ENCODE data around the gene FAM167B. TPM values are rescaled to one million over a fixed set of nuclear protein-coding genes. Genes with fewer than 3 reads are reported as not detected.

The FAM167B gene
- total RNA-seq (1 to 10 TPM in 5 of 7 donors, under 1 TPM in 1, not detected in 1; 0.54 to 2.3 (median 1.3) TPM), polyA plus RNA-seq (1 to 10 TPM; 2.3 to 2.7 (median 2.7) TPM)
- long read RNA-seq, donor 1, partial matches to known transcripts = 0 of 1 reads
- long read RNA-seq, donor 1, other reads (novel, unspliced or antisense) = 0 of 1 reads
- long read RNA-seq, donor 2, partial matches to known transcripts = 0 of 1 reads
- long read RNA-seq, donor 2, other reads (novel, unspliced or antisense) = 0 of 1 reads

- peak in 1 of 3 donors; percentile 21 for TF ChIP-seq POLR2AphosphoS5 (IDR thresholded peaks at IDR 0.05)
- TF ChIP-seq POLR2A (IDR thresholded peaks at IDR 0.05) = no peak
Observed at GRCh38 chr1:32246888-32247273, at the start of gene FAM167B. FAM167B (plus strand) TSS chr1:32247222; CDS start chr1:32247422, 200 bp downstream.

GRCh38 chr1:32197837-32198236, 49.2 kb upstream of the FAM167B start:
- DNase-seq = no peak
- TF ChIP-seq POLR2A (IDR thresholded peaks at IDR 0.05) (no peak), POLR2AphosphoS5 (IDR thresholded peaks at IDR 0.05) (peak in 1 of 3 donors; percentile 63)
- TF ChIP-seq, protein P1, sequence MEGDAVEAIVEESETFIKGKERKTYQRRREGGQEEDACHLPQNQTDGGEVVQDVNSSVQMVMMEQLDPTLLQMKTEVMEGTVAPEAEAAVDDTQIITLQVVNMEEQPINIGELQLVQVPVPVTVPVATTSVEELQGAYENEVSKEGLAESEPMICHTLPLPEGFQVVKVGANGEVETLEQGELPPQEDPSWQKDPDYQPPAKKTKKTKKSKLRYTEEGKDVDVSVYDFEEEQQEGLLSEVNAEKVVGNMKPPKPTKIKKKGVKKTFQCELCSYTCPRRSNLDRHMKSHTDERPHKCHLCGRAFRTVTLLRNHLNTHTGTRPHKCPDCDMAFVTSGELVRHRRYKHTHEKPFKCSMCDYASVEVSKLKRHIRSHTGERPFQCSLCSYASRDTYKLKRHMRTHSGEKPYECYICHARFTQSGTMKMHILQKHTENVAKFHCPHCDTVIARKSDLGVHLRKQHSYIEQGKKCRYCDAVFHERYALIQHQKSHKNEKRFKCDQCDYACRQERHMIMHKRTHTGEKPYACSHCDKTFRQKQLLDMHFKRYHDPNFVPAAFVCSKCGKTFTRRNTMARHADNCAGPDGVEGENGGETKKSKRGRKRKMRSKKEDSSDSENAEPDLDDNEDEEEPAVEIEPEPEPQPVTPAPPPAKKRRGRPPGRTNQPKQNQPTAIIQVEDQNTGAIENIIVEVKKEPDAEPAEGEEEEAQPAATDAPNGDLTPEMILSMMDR (IDR thresholded peaks at IDR 0.05 in 8 of 11, conservative IDR thresholded peaks at IDR 0.05 in 3 of 11) = no peak
- H3K4me1 ChIP-seq = peaks cover 10 to 64% (median 37%) of the 10 kb centered on the region in 6 donors
- H3K27ac ChIP-seq = no peak overlapping the region
- intact Hi-C loops (cut with DNase I; ENCODE audit: low total_unique reads) = no loop called here
- no peaks in the 10 kb centered on the region for H3K27me3 ChIP-seq (replicated peaks in 1 of 7)
- peaks cover 8 to 60% (median 47%) of the 10 kb centered on the region in 6 donors for H3K36me3 ChIP-seq
- WGBS, 5 donors = 74 to 95% (median 84%) methylated on average over 6 of the region's 6 CpGs
- H3K4me3 ChIP-seq = no peak overlapping the region
- H3K9me3 ChIP-seq = no peaks in the 10 kb centered on the region

More at GRCh38 chr1:32246888-32247273, at the start of gene FAM167B:
- Histone ChIP-seq H3K27ac (peak within 1 kb of the TSS; percentile 49 to 96 (median 90)), H3K4me1 (peaks cover 34 to 73% (median 63%) of the 10 kb centered on the region in 6 donors), H3K4me3 (peak within 1 kb of the TSS in 3 of 8 donors; percentile 29 to 60 (median 33)), H3K36me3 (no peaks in the 10 kb centered on the region), H3K27me3 (replicated peaks in 1 of 7) (no peaks in the 10 kb centered on the region), H3K9me3 (no peaks in the 10 kb centered on the region)
- intact Hi-C loops (cut with DNase I; ENCODE audit: low total_unique reads) = no loop called here
- DNase-seq = no peak
- WGBS, 5 donors = 61 to 92% (median 71%) methylated on average over 2 to 3 of the region's 3 CpGs

GRCh38 chr1:32198237-32199042, 48.6 kb upstream of the FAM167B start:
- WGBS, 5 donors = 89 to 98% (median 91%) methylated on average over 3 of the region's 3 CpGs
- intact Hi-C loops (cut with DNase I; ENCODE audit: low total_unique reads) = no loop called here
- Histone ChIP-seq H3K36me3 (peaks cover 4 to 54% (median 41%) of the 10 kb centered on the region in 6 donors), H3K27ac (no peak overlapping the region), H3K27me3 (replicated peaks in 1 of 7) (no peaks in the 10 kb centered on the region), H3K4me3 (no peak overlapping the region), H3K4me1 (peaks cover 10 to 70% (median 37%) of the 10 kb centered on the region in 6 donors), H3K9me3 (no peaks in the 10 kb centered on the region)
- DNase-seq = no peak
- TF ChIP-seq POLR2AphosphoS5 (IDR thresholded peaks at IDR 0.05) (no peak), POLR2A (IDR thresholded peaks at IDR 0.05) (no peak)
- TF ChIP-seq, protein P1 (IDR thresholded peaks at IDR 0.05 in 8 of 11, conservative IDR thresholded peaks at IDR 0.05 in 3 of 11) = no peak

- H3K36me3 ChIP-seq = peaks cover under 1 to 49% (median 33%) of the 10 kb centered on the region in 6 donors
- peaks cover 10 to 72% (median 37%) of the 10 kb centered on the region in 6 donors for H3K4me1 ChIP-seq
- H3K27ac ChIP-seq = peak overlapping the region in 2 of 8 donors; percentile 83 to 89
- DNase-seq = no peak
- no peaks in the 10 kb centered on the region for H3K27me3 ChIP-seq (replicated peaks in 1 of 7)
- 67 to 100% (median 85%) methylated on average over 3 to 4 of the region's 4 CpGs for WGBS, 5 donors
- peak overlapping the region in 1 of 8 donors; percentile 91 for H3K4me3 ChIP-seq
- TF ChIP-seq POLR2AphosphoS5 (IDR thresholded peaks at IDR 0.05) (no peak), POLR2A (IDR thresholded peaks at IDR 0.05) (no peak)
- TF ChIP-seq, protein P1 (IDR thresholded peaks at IDR 0.05 in 8 of 11, conservative IDR thresholded peaks at IDR 0.05 in 3 of 11) = no peak
- H3K9me3 ChIP-seq = no peaks in the 10 kb centered on the region
- intact Hi-C loops (cut with DNase I; ENCODE audit: low total_unique reads) = no loop called here
Observed at GRCh38 chr1:32199043-32199716, 47.8 kb upstream of the FAM167B start.
